ENCODE data around the gene PTPRCAP.

The PTPRCAP gene

DNA sequence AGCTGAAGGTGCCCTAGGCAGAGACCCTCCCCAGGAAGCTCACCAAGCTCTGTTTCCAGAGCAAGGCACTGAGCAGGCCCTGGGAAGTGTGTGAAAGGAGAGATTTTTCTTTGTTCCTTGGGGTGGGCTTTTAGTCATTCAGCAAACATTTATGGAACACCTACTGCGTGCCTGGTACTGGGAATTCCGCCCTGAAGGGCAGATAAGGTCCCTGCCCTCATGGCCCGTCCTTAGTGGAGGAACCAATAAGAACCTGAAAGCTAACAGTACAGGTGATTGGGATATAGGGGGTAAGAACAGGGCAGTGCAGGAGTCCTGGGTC is 27.7 kb upstream of the PTPRCAP start:
- DNase-seq (ENCODE audit: low spot score), result no peak

DNA sequence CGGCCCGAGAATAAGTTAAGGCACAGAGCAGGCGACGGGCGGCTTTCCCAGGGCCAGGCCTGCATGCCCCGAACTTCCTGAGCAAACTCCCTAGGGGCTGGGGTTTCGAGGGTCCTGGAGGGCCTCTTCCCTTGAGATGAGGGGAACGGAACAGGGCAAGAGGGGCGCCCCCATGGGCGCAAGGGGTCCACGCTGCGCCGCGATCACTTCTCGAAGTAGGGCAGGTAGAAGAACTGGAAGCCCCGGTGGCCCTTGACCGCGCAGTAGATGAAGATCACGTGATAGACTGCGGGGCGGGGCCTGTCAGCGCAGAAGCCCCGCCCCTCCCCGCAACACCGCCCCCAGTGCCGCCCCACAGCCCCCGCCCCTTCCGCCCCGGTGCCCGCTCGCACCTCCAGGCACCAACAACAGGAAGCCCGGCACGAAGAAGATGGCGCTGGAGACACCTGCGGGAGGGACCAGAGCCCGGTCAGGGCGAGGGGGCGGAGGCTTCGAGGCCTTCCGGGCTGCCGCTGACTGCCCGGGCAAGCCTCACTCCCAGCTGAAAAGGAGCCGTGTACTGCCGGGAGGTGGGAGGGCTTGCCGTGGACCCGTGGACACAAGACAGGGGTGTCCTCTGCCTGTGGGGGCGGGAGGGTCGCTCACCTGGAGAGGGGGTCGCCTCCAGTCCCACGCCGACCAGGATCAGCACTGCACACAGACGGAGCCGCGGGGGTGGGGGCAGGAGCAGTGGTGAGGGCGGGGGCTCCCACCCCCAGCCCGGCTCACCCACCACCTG is 27.1 kb upstream of the PTPRCAP start:
- DNase-seq (ENCODE audit: low spot score), result peak; percentile 85

DNA sequence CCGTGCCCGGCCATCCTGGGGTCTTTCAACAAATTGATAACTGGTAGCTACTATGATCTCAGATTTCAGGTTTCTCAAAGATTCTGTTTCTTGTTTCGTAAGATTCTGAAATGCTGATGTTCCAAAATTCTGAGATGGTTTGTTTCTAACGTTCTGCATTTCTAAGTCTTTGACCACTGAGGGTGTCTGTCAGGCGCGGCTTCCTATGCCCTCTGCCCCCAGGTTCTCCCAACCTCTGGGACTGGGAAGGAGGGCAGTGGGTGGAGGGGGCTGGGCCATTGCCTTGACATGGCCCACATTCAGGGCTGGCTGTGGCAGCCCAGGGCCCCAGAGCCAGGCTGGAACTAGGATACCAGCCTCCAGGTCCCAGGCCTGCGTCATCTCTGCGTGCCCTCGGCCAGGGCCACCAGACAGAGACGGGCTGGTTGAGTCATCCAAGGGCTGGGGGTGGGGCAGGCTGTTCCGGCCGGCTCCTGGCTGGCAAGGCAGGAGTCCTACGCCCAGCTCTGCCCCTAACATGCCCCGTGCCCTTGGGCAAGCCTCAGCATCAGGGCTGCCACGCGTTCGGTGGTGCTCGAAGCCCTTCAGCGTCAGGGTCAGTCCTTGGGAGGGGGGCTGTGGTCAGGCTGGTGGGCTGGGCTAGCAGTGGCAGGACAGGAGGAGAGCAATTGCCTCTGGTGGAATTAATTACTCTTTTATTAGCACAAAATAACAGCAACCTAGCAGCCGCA is 26.4 kb upstream of the PTPRCAP start:
- peak; percentile 72 for DNase-seq (ENCODE audit: low spot score)

DNA sequence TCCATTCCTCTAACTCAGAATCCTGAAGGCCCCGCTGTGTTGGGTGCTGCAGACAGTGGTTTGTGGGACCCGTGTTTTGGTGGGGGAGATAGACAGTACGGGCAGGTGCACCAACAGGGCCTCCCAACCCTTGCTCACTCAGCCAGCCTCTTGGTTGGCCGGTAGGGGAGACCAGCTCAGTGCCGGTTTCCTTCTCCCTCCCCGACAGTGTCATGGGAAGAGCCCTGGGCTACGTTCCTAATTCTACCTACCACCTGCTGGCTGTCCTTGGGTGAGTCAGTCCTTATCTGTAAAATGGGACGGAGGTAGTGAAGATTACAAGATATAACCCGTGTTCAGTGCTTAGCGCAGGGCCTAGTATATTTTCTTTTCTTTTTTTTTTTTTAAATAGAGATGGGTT is 25.7 kb upstream of the PTPRCAP start:
- DNase-seq (ENCODE audit: low spot score), result no peak

DNA sequence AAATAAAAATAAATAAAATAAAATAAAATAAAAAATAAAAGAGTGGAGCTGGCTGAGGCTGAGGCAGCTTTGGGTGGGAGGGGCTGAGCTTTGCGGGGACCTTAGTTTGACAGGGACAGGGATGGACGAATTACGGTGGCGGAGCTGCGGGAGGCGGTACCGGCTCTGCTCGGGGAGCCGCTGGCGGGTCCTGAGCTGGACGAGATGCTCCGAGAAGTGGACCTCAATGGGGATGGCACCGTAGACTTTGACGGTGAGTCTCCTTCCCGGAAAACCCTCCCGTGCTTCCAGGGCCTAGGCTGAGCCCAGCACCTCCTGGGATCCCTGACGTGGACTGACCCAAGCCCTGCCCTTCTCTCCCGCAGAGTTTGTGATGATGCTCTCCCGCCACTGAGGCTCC is 20.8 kb upstream of the PTPRCAP start:
- no peak for DNase-seq (ENCODE audit: low spot score)

DNA sequence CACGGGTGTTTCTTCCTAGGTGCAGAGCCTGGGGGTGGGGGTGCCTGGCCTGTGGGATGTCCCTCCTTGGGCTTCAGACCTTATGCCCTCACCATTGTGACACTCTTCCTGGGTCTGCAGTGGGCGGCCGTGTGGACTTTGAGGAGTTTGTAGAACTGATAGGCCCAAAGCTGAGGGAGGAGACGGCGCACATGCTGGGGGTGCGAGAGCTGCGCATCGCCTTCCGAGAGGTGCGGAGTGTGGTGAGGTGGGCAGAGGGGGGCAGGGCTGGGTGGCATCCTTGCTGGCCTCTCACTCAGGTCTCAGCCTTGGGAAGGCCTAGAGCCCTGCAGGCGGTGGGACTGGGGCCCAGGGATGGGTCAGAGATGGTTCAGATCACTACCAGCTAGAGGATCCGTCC is 20.0 kb upstream of the PTPRCAP start:
- no peak for DNase-seq (ENCODE audit: low spot score)

DNA sequence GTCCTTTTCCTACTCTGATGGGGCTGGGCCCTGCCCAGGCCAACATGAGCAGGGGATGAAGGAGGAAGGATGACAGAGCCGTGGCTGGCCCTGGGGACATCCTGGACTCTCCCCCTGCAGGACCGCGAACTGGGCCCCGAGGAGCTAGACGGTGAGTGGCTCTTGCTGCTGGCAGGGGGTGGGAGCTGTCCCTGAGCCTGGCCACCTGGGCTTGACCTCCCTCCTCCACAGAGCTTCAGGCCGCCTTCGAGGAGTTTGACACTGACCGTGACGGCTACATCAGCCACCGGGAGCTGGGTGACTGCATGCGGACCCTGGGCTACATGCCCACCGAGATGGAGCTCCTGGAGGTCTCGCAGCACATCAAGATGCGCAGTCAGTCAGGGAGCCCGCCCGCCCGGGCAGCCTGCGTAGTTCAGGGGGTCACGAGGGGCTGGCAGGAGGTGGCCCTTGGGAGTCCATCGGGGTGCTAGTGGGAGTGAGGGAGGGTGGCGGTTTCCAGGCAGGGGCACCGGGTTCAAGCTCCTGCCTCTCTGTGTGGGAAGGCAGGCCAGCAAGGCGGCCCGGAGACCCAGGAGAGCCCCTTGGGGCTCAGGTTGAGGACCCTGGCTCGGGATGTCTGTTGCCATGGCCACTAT is 18.7 kb upstream of the PTPRCAP start:
- no peak for DNase-seq (ENCODE audit: low spot score)

DNA sequence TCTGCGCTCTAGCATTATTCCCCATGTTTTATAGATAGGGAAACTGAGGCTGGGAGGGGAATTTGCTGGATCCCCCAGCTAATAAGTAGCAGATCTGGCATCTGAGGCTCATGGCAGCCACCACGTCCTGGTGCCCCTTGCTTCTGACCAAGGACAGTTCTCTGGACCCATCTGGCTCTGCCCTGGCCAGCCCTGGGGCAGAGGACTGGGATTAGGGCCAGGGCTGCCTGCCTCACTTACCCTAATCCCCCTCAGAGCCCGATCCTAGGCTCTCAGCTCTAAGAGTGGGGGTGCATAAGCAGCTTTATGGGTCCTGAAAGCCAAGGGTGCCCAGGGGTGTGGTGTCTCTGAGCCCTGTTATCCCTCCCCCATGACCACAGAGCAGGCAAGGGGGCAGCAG is 17.6 kb upstream of the PTPRCAP start, which contains the start of gene CABP4:
Gene CABP4, plus strand, starts transcription at position 301 of the 400 bp plus-strand sequence. Its CDS starts 70 bp downstream, at position 371.
- no peak for DNase-seq (ENCODE audit: low spot score)

DNA sequence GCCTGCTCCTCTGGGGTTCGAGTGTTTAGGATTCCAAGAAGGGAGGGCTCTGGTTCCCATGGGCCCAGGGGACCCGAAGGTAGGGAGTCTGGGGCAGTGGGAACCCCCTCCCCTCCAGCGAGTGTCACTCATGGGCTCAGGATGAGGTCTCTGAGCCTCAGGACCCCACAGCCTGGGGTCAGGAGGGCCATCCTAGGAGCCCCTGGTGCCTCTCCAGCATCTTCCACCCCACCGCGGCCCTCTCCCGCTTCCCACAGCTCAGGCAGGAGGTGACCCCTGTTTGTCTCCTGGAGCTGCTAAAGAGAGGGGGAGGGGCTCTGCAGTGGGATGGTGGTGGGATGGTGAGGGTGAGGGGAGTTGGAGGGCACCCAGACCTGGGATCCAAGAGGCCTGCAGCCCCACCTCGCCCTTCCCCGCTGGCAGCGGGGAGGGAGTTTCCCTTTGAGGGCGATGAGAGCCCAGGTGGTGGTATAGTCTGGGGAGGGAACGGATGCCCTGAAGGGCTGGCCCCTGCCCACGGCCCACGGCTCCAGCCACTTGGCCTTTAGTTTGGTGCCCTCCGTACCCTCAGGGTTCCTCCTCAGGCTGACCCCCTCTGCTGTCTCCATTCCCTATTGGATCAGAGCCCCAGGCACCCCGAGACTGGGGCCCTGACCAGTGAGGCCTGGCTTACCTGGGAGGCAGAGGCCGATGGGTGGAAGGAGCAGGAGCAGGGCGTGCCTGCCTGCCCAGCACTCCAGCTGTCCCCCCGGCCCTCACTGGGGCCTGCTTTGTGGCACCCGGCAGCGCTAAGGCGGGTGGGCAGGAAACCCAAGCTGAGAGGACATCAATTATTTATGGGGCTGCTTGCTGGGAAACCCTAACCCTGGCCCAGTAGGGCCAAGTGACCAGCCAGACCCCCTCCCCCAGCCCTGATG is 16.6 kb upstream of the PTPRCAP start:
- no peak for DNase-seq (ENCODE audit: low spot score)

DNA sequence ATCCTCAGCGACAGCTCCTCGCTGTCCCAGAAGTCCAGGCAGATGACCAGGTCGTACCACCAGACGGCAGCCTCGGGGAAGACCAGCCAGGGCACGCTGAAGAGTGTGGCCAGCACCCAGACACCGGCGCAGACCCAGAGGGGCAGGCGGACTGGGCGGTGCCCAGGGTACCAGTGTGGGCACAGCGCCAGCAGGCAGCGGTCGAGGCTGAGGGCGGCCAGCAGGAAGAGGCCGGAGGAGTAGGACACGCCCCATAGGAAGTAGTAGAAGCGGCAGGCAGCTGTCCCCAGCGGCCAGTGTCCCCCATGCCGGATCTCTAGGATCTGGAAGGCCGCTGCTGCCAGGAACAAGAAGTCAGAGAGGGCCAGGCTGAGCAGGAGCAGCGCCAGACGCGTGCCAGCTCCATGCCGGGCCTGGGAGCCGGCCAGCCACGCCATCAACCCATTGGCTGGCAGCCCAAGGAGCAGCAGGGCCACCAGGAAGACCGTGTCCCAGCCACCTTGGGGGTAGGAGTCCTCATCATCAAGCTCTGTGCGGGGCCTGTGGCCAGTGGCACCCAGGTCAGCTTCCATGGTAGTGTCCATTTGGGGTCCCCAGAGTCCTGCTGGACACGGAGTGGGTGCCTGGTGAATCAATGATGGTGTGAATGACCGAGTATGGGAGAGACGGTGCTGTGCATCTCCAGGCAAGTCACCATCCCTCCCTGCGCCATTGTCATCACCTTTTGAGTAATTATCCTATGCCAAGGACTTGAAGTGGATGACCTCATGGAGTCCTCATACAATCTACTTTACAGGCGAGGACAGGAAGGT is 14.9 kb upstream of the PTPRCAP start, which contains the start of gene GPR152:
Gene GPR152, minus strand, starts transcription at position 589 of the 812 bp plus-strand sequence. Its CDS starts 5 bp downstream, at position 584.
- DNase-seq (ENCODE audit: low spot score), result no peak

DNA sequence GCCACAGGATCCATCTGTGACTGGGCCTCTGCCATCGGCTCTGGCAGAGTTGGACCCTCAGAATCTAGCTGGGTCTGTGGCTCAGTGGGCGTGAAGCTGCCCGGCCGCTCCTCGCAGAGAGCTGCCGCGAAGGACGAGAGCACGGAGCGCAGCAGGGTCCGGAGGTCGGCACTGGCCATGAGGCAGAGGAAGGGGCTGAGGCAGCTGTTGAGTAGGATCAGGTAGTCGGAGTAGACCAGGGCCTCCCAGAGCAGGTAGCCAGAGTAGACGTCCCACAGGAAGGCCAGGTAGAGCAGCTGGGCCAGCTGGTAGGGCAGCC is 14.1 kb upstream of the PTPRCAP start:
- no peak for DNase-seq (ENCODE audit: low spot score)

DNA sequence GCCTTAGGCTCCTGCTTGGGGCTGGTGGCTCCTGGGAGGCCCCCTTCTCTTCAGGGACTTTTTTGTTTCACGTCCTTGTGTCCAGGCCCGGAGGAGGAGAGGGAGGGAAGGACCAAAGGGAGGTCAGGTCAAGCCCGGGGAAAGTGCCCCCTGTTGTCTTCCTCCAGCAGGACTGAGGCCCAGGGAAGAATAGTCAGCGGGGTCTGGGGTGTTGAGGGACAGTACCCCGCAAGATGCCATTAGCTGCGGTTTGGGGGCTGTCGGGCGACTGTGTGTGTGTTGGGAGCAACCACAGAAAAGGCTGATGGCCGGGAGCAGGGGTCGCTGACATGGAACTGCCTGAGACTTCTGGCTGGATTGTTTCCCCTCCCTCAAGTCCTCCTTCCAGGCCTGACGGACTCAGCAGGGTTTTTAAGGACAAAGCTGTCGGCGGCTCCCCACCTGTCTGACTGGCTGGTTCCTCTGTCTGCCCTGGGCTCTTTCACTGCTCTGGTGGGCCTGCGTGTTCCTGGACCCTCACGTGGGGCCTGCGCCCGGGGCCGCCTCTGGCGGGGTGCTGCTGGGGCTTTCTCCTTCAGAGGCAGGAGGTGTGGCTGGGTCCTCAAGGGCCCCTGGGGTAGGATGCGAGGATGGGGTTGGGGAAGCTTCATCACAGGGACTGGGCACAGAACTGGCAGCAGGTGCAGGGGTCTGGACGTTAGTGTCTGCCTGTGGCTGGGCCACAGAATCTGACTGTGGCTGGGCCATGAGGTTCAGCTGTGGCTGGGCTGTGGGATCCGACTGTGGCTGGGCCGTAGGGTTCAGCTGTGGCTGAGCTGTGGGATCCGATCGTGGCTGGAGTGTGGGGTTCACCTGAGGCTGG is 13.5 kb upstream of the PTPRCAP start:
- DNase-seq (ENCODE audit: low spot score), result no peak

DNA sequence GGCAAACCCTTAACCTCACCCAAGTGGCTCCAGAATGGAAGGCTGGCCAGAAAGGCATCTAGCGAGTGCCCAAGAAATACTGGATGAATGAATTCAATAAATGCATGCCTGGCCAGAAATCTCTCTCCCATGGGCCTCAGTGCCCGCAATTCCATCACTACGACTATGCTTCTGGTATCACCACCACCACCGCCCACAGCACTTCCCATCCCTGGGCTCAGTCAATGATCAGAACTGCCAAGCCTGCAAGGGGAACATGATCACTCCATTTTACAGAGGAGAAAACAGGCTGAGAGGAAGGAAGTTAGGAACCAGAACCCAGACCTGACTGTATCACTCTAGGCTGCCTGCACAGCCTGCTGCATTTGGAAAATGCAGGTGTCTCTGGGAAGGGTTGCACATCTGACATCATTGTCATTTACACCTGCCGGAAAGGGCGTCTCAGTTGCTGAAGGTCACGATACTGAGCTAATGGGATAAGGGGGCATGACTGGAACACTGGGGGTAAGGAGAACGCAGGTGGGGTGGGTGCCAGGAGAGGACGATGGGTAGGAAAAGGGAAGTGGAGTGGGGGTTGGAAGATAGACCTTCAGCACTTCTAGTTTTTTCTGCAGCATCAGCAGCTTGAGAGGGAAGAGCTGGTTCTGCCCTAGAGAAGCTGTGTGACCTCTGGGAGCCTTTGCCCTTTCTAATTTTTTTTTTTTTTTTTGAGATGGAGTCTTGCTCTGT is 11.8 kb upstream of the PTPRCAP start:
- DNase-seq (ENCODE audit: low spot score), result no peak

DNA sequence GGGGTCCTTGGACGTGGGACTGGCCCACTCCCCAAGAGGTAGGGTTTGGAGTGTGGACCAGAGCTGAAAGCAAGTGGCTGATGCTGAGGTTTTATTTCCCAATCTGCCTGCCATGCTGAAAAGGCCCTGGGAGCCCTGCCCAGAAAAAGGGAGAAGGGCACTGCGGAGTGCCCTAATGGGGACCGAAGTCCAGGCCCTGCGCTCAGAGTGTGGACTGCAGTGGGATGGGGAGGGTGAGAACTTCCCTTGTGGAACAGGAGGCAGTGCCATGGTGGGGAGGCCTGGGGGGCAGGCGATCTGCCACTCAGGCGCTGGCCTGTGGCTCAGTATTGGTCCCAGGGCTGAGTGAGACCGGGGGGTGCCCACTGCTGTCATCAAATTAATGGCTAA is 10.7 kb upstream of the PTPRCAP start:
- DNase-seq (ENCODE audit: low spot score), result no peak

DNA sequence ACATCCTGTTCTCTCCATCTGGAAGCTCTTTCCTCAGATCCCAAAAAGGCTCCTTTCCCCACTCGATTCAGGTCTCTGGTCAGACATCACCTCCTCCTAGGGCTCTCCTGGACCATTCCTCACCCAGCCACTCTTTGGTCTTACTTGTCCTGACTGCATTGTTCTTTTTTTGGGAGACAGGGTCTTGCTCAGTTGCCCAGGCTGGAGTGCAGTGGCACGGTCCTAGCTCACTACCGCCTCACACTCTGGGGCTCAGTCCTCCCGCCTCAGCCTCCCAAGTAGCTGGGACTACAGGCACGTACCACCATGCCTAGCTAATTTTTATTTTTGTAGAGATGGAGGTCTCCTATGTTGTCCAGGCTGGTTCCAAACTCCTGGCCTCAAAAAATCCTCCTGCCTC is 8.0 kb upstream of the PTPRCAP start:
- no peak for DNase-seq (ENCODE audit: low spot score)

DNA sequence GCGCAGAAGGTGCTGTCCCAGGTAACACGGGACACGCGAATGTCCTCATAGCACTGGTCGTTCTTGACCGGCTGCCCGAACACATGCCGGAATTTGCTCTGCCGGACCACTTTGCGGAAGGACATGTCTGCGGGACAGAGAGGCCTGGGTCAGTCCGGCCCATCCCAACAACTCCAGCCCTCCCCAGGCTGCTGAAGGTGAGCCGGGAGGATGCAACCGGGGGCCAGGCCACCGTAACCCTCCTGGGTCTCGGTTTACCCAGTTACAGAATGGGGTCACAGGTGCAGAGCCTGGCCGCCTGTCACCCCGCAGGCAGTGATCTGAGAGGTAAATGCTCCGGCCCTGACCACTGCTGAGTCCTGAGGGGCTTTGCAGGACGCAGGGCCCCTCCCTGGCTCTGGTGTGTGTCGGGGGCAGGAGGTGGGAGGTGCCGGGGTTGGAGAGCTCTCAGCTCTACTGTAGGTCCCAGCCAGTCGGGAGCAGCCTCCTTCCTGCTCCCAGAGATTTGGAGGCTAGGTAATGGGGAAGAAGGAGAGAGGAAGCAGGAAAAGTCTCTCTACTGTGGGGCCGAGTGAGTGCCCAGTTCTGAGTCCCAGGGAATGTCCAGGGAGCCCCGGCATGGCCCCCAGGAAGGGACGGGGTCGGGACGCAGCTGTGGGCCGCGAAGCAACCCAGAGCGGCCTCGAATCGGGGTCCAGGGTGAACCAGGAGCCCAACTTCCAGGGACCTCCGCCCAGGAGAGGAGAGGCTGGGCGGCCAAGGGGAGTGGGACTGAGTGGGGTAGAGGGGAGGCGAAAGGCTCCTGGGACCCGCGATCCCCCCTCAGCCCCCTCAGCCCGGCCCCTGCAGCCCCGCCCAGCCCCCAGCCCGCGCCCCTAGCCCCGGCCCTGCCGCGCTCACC is 5.3 kb upstream of the PTPRCAP start:
- DNase-seq (ENCODE audit: low spot score), result no peak

DNA sequence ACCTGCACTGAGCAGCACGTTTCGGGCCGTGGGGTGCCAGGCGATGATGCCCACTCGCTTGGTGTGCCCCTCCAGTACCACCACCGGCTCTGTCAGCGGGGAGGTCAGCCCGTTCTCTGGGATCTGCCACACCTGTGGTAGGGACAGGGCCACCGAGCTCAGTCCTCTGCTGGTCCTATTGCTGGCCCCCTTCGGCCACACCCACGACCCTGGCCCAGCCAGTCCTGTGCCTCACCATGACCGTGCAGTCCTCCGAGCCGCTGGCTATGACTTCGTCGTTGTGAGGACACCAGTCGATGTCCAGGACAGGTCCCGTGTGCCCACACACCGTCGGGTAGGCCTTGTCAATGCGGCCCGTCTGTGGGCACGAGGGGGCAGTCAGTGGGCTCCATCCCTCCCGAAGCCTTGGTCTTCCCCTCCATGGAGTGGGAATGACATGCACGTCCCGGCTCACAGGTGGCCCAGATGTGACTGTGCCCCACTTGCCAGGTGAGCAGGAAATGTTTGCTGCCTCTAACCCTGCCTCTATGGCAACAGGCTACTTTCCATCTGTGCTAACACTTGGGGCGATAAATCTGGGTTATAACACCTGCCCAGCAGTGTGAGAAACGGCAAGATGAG is 4.4 kb upstream of the PTPRCAP start:
- DNase-seq (ENCODE audit: low spot score), result no peak

DNA sequence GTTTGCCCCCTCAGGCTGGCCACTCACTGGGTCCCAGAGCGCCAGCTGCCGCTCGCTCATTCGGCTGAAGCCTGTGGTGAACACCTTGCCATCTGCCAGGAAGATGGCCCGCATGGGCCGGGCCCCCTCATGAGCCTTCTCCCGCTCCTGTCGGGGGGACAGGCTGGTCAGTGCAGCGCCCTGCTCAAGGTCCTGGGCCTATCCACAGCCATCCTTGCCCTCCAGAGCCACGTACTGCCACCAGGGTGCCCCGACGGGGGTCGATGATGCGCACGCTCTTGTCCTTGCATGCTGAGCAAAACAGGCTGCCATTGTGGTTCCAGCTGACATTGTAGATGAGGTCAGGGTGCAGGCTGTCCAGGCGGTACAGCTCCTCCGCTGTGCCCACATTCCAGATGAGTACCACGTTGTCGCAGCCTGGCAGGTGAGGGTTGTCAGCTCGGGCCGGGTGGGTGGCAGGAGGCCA is 3.6 kb upstream of the PTPRCAP start:
- no peak for DNase-seq (ENCODE audit: low spot score)
